ENCODE measurements around the gene RPS3. TPM values are rescaled to one million over a fixed set of nuclear protein-coding genes. Genes with fewer than 3 reads are reported as not detected.

The RPS3 gene
- total and polyA plus RNA-seq, 2 of the 13 experiments (the other 11 are each of a cell fraction or from before 2014, with no cell fraction given) = 2,143 to 3,616 TPM

- TF ChIP-seq POLR2G (IDR thresholded peaks at IDR 0.05; ENCODE audit: low read depth, low read length) (no peak), SMARCC2 (IDR thresholded peaks at IDR 0.05) (no peak), ZFP1 (CRISPR knock-in tag; IDR thresholded peaks at IDR 0.05) (0 out of 2 replicates have a peak, but pooled peaks have one; percentile 39), ZNF253 (CRISPR knock-in tag; IDR thresholded peaks at IDR 0.05; ENCODE audit: borderline replicate concordance) (no peak), MXD1 (CRISPR knock-in tag; IDR thresholded peaks at IDR 0.05) (0 out of 2 replicates have a peak, but pooled peaks have one; percentile 34), ZNF362 (CRISPR knock-in tag; IDR thresholded peaks at IDR 0.05; ENCODE audit: borderline replicate concordance) (peak; percentile 35; the same call in 1 of the 2 replicates), TOE1 (CRISPR knock-in tag; IDR thresholded peaks at IDR 0.05) (peak; percentile 47; the same call in 1 of the 2 replicates), GMEB1 (CRISPR knock-in tag; IDR thresholded peaks at IDR 0.05; ENCODE audit: borderline replicate concordance) (0 out of 2 replicates have a peak, but pooled peaks have one; percentile 24), MEIS1 (CRISPR knock-in tag; IDR thresholded peaks at IDR 0.05; ENCODE audit: borderline replicate concordance) (no peak), ESRRA (CRISPR knock-in tag; IDR thresholded peaks at IDR 0.05; ENCODE audit: low read depth) (no peak), HMGXB4 (CRISPR knock-in tag; IDR thresholded peaks at IDR 0.05; ENCODE audit: borderline replicate concordance in 1 of 2, low read depth in 1 of 2) (peak; percentile 61 to 75), ZFP91 (CRISPR knock-in tag; IDR thresholded peaks at IDR 0.05; ENCODE audit: borderline replicate concordance) (peak; percentile 51; the same call in 1 of the 2 replicates), ZNF710 (CRISPR knock-in tag; IDR thresholded peaks at IDR 0.05; ENCODE audit: borderline replicate concordance) (peak; percentile 47; the same call in 1 of the 2 replicates), KDM4B (CRISPR knock-in tag; IDR thresholded peaks at IDR 0.05) (0 out of 2 replicates have a peak, but pooled peaks have one; percentile 32)
Observed at GRCh38 chr11:75384438-75385080, 14.8 kb upstream of the RPS3 start (continued).

Measured in HepG2 (cell line).